GM12878 (cell line): ENCODE measurements around the gene HCAR1. TPM values are rescaled to one million over a fixed set of nuclear protein-coding genes. Genes with fewer than 3 reads are reported as not detected.

Experiments used
- ATAC-seq: fragments of 200-7000 bp; cut with Tn5 transposase; 3 replicates; pipeline ENCODE4 v1.9.1; 2020; ENCODE audit warnings: mild to moderate bottlenecking, moderate library complexity
- BruUV-seq: library from RNA; stranded (reverse); fragments of 400-500 nt; replicated peaks from 2 replicates; lab custom pipeline; 2021; lab: Mats Ljungman, UMichigan
- CTCF ChIA-PET: fragments of 300-600 bp; sonication (Branson Sonifier 250); formaldehyde crosslinking; extraction: SDS; loops from one replicate; lab custom pipeline; 2021; ENCODE audit warnings: inconsistent platforms; lab: Yijun Ruan, JAX
- POLR2A ChIA-PET: fragments of 350-600 bp; formaldehyde crosslinking; extraction: SDS; loops from one replicate; lab custom pipeline; 2021; ENCODE audit warnings: inconsistent platforms; lab: Charles Lee
- RAD21 ChIA-PET: fragments of 300-600 bp; sonication (Branson Sonifier 250); formaldehyde crosslinking; loops from one replicate; lab custom pipeline; 2023; ENCODE audit warnings: antibody characterized with exemption; ENCODE audit not compliant: unreplicated experiment; lab: Charles Lee
- SMC1A ChIA-PET: fragments of 300-600 bp; sonication (Branson Sonifier 250); formaldehyde crosslinking; loops from one replicate; lab custom pipeline; 2023; ENCODE audit not compliant: unreplicated experiment, uncharacterized antibody; lab: Charles Lee
- DNase-seq: peaks from one replicate; pipeline ENCODE4 v3.0.0-alpha.2; 2011; ENCODE audit warnings: low read depth, low spot score
- FAIRE-seq: peaks from 3 replicates; lab custom pipeline; 2011; peaks lifted over from hg19 to GRCh38; lab: Jason Lieb, UNC
- H2AFZ ChIP-seq: 2 replicates; pipeline ENCODE4 v1.6.0; 2011; ENCODE audit warnings: low read depth, low read length, control low read depth; ENCODE audit not compliant: control insufficient read depth
- H3K27ac ChIP-seq: 2 replicates; pipeline ENCODE4 v1.5.1; 2011; ENCODE audit warnings: control low read depth; ENCODE audit not compliant: control insufficient read depth, insufficient read depth
- H3K27me3 ChIP-seq, 2 experiments: replicated peaks in 1 of 2; 2 replicates each; pipeline versions ENCODE4 v1.6.0 to v1.6.1; 2011; ENCODE audit warnings: low read length in 1 of 2; ENCODE audit not compliant: control insufficient read depth in 2 of 2, insufficient read depth in 2 of 2
- H3K36me3 ChIP-seq, 2 experiments: 2 replicates each; pipeline ENCODE4 v1.5.1; 2011; ENCODE audit warnings: low read length in 1 of 2; ENCODE audit not compliant: control insufficient read depth in 2 of 2, insufficient read depth in 2 of 2
- H3K4me1 ChIP-seq: 2 replicates; pipeline ENCODE4 v1.6.1; 2011; ENCODE audit warnings: mild to moderate bottlenecking, low read length, moderate library complexity, mixed read lengths; ENCODE audit not compliant: control insufficient read depth, insufficient read depth
- H3K4me2 ChIP-seq: 2 replicates; pipeline ENCODE4 v1.6.0; 2011; ENCODE audit warnings: control low read depth; ENCODE audit not compliant: control insufficient read depth, insufficient read depth
- H3K4me3 ChIP-seq: fragments of 200-600 bp; sonication (generic); 2 replicates; pipeline ENCODE4 v1.5.1; 2016
- H3K79me2 ChIP-seq: 2 replicates; pipeline ENCODE4 v1.6.0; 2011; ENCODE audit warnings: low read length; ENCODE audit not compliant: control insufficient read depth, insufficient read depth
- H3K9ac ChIP-seq: 2 replicates; pipeline ENCODE4 v1.8.0; 2011; ENCODE audit warnings: low read length, control low read depth, mixed read lengths; ENCODE audit not compliant: control insufficient read depth, insufficient read depth
- H3K9me3 ChIP-seq: replicated peaks from 3 replicates; pipeline ENCODE4 v1.5.1; 2011; ENCODE audit warnings: mild to moderate bottlenecking, low read length; ENCODE audit not compliant: control insufficient read depth, insufficient read depth
- H4K20me1 ChIP-seq: 2 replicates; pipeline ENCODE4 v1.6.0; 2011; ENCODE audit not compliant: control insufficient read depth, insufficient read depth
- ATF2 ChIP-seq: IDR thresholded peaks from 2 replicates; pipeline ENCODE4 v1.6.1; 2012; ENCODE audit warnings: low read length, inconsistent platforms
- BHLHE40 ChIP-seq, 2 experiments: fragments of 450-650 bp in 1 of 2; IDR thresholded peaks; 2 replicates each; pipeline ENCODE4 v1.6.1; 2011 to 2017; ENCODE audit warnings: low read depth in 2 of 2, borderline replicate concordance in 1 of 2, improper control_type of control experiment in 1 of 2, low read length in 1 of 2, mild to moderate bottlenecking in 1 of 2
- CBX3 ChIP-seq: fragments of 200-600 bp; sonication (generic); IDR thresholded peaks from 2 replicates; pipeline ENCODE4 v1.6.1; 2016; ENCODE audit warnings: low read depth, borderline replicate concordance
- CHD1 ChIP-seq: IDR thresholded peaks from 2 replicates; pipeline ENCODE4 v1.6.1; 2012; ENCODE audit warnings: low read depth, low read length, improper control_type of control experiment
- EP300 ChIP-seq, 2 experiments: fragments of 150-350 bp in 1 of 2; IDR thresholded peaks; 2 replicates each; pipeline ENCODE4 v1.6.1; 2011 to 2012; ENCODE audit warnings: low read depth in 2 of 2, low read length in 2 of 2, borderline replicate concordance in 1 of 2, improper control_type of control experiment in 1 of 2, inconsistent platforms in 1 of 2; ENCODE audit not compliant: control insufficient read depth in 1 of 2
- GABPA ChIP-seq: IDR thresholded peaks from 2 replicates; pipeline ENCODE4 v1.6.1; 2014; ENCODE audit warnings: antibody characterized with exemption, low read depth, mild to moderate bottlenecking, inconsistent platforms
- HSF1 ChIP-seq: fragments of 150-350 bp; IDR thresholded peaks from 2 replicates; pipeline ENCODE4 v1.6.1; 2014; ENCODE audit warnings: mild to moderate bottlenecking, low read depth, low read length
- JUND ChIP-seq: IDR thresholded peaks from 2 replicates; pipeline ENCODE4 v1.6.1; 2012; ENCODE audit warnings: low read depth, mild to moderate bottlenecking, low read length, improper control_type of control experiment, moderate library complexity
- PAX5 ChIP-seq: IDR thresholded peaks from 2 replicates; pipeline ENCODE4 v1.6.1; 2011; ENCODE audit warnings: low read depth, low read length, borderline replicate concordance
- RAD51 ChIP-seq: fragments of 450-650 bp; IDR thresholded peaks from 2 replicates; pipeline ENCODE4 v1.6.1; 2016; ENCODE audit warnings: moderate library complexity, mild to moderate bottlenecking, inconsistent platforms
- RCOR1 ChIP-seq: conservative IDR thresholded peaks from 2 replicates; pipeline ENCODE4 v1.6.1; 2012; ENCODE audit warnings: low read depth, low read length, improper control_type of control experiment
- REST ChIP-seq: IDR thresholded peaks from 2 replicates; pipeline ENCODE4 v1.6.1; 2012; ENCODE audit warnings: mild to moderate bottlenecking, low read depth, low read length
- SIX5 ChIP-seq: IDR thresholded peaks from 2 replicates; pipeline ENCODE4 v1.6.1; 2011; ENCODE audit warnings: mild to moderate bottlenecking, low read depth, low read length, moderate library complexity; ENCODE audit not compliant: severe bottlenecking
- SMARCA5 ChIP-seq: fragments of 450-650 bp; IDR thresholded peaks from 2 replicates; pipeline ENCODE4 v1.6.1; 2017; ENCODE audit warnings: mild to moderate bottlenecking
- USF2 ChIP-seq: IDR thresholded peaks from 2 replicates; pipeline ENCODE4 v1.6.1; 2011; ENCODE audit warnings: low read depth, low read length, improper control_type of control experiment, borderline replicate concordance
- ZSCAN29 ChIP-seq: fragments of 450-650 bp; IDR thresholded peaks from 2 replicates; pipeline ENCODE4 v1.6.1; 2017; ENCODE audit warnings: mild to moderate bottlenecking, moderate library complexity
- WGBS: methylation state at CpG from one replicate; pipeline ENCODE4 v1.1.6; 2016; ENCODE audit warnings: low lambda C conversion rate; ENCODE audit not compliant: insufficient replicate concordance, insufficient coverage; ENCODE audit errors: missing lambda C conversion rate; 5-methylcytosine and 5-hydroxymethylcytosine counted together
- in situ Hi-C: fragments of 300-500 bp; cut with MboI; formaldehyde crosslinking; loops from 9 replicates; pipeline ENCODE4 v1.14.3; 2018; ENCODE audit warnings: mixed read lengths
- intact Hi-C: fragments of 100-400 bp; cut with micrococcal nuclease; formaldehyde crosslinking; loops from one replicate; pipeline ENCODE4 v1.14.2; 2022; ENCODE audit not compliant: unreplicated experiment
- polyA plus RNA-seq, 11 experiments: library from polyadenylated mRNA; depleted of rRNA in 4 of 11; unstranded in 6 of 11; stranded (reverse) in 5 of 11; fragments of >200 nt; fragmentation: Nextera tagmentation in 4 of 11; fragmentation: Illumina TruSeq in 1 of 11; extraction: Ambion mirVana in 4 of 11; extraction: Trizol in 1 of 11; gene quantifications; 1 replicate in 1 of 11; 2 replicates in 10 of 11; pipeline versions ENCODE4 v1.2.1 to v1.2.3, GENCODE V29; 2011 to 2016; ENCODE audit warnings: inconsistent platforms in 2 of 11, missing spikeins in 2 of 11, low read depth in 1 of 11
- total RNA-seq, 4 experiments: library from RNA; depleted of rRNA in 3 of 4; stranded (reverse); fragments of >200 nt in 3 of 4; fragmentation: Illumina TruSeq in 1 of 4; extraction: Trizol in 1 of 4; gene quantifications; 2 replicates each; pipeline versions ENCODE4 v1.2.1 to v1.2.3, GENCODE V29; 2013 to 2021

The HCAR1 gene
- total and polyA plus RNA-seq, 10 of the 15 experiments (the other 5 are each of a cell fraction or from before 2014, with no cell fraction given), result 0.01 to 0.05 (median 0.04) TPM; not detected in 7

- TF ChIP-seq HSF1, result no peak
- no peak for TF ChIP-seq GABPA
- TF ChIP-seq CHD1, result no peak
- no peak for TF ChIP-seq REST
- TF ChIP-seq, all 136 proteins: peak for 0
Observed at GRCh38 chr12:122688291-122688690, 42.4 kb downstream of the HCAR1 start (continued).

- CTCF ChIA-PET, result no interaction called here
- BruUV-seq, result no TSS peak
- RAD21 ChIA-PET, result no interaction called here
- Histone ChIP-seq H3K9me3 (no peaks in the 10 kb centered on the region), H3K27me3 (no peaks in the 10 kb centered on the region), H4K20me1 (no peaks in the 10 kb centered on the region), H3K4me1 (no peaks in the 10 kb centered on the region), H3K79me2 (no peaks in the 10 kb centered on the region), H3K36me3 (no peaks in the 10 kb centered on the region), H3K4me3 (no peak overlapping the region), H3K9ac (no peak overlapping the region), H3K4me2 (no peak overlapping the region), H2AFZ (no peak overlapping the region), H3K27ac (no peak overlapping the region)
- 57% methylated on average over 5 of the region's 5 CpGs for WGBS
- no peak for FAIRE-seq
- in situ Hi-C loops (no loop called here), intact Hi-C loops (no loop called here)
- no peak for ATAC-seq
- POLR2A ChIA-PET, result no interaction called here
- DNase-seq, result no peak
- SMC1A ChIA-PET, result no interaction called here
- TF ChIP-seq USF2 (no peak), RCOR1 (no peak), JUND (no peak), BHLHE40 (IDR thresholded peaks at IDR 0.05; ENCODE audit: borderline replicate concordance in 1 of 2, low read depth in 2 of 2, low read length in 1 of 2) (no peak), PAX5 (no peak), ZSCAN29 (no peak), RAD51 (no peak), SMARCA5 (no peak), CBX3 (no peak), ATF2 (no peak), EP300 (IDR thresholded peaks at IDR 0.05; ENCODE audit: borderline replicate concordance in 1 of 2, control insufficient read depth in 1 of 2, low read depth in 2 of 2, low read length in 2 of 2) (no peak), SIX5 (no peak)
Observed at GRCh38 chr12:122687086-122687485, 43.6 kb downstream of the HCAR1 start.
